ENCODE measurements around the gene CCDC24. TPM values are rescaled to one million over a fixed set of nuclear protein-coding genes. Genes with fewer than 3 reads are reported as not detected.

The CCDC24 gene
- total and polyA plus RNA-seq, 9 donors: 1.1 to 23.3 (median 6.3) TPM

GRCh38 chr1:43974443-43975248, 16.8 kb upstream of the CCDC24 start, which contains the start of gene ATP6V0B:
ATP6V0B (plus strand) TSS chr1:43974960; CDS start chr1:43975041, 81 bp downstream.
- peak in 1 of 3 donors; percentile 68 for TF ChIP-seq CTCF (IDR thresholded peaks at IDR 0.05)
- peak; percentile 92 for TF ChIP-seq POLR2A (IDR thresholded peaks at IDR 0.05)
- TF ChIP-seq EP300 (IDR thresholded peaks at IDR 0.05): no peak
- H3K36me3 ChIP-seq: no peaks in the 10 kb centered on the region
- peaks cover 20% of the 10 kb centered on the region for H3K4me1 ChIP-seq (ENCODE audit: insufficient read depth)
- peak within 1 kb of the TSS; percentile 43 to 78 for H3K27ac ChIP-seq
- peak; percentile 92 to 96 (median 94) for DNase-seq
- no peaks in the 10 kb centered on the region for H3K9me3 ChIP-seq
- intact Hi-C loops (cut with DNase I): no loop called here
- H3K4me3 ChIP-seq: peak within 1 kb of the TSS; percentile 92
- 0 to 1% (median 0%) methylated on average over 73 to 93 of the region's 93 CpGs for WGBS, 3 donors
- H3K27me3 ChIP-seq: no peaks in the 10 kb centered on the region

- TF ChIP-seq CTCF (IDR thresholded peaks at IDR 0.05) (no peak), EP300 (IDR thresholded peaks at IDR 0.05) (no peak), POLR2A (IDR thresholded peaks at IDR 0.05) (no peak)
- peak overlapping the region; percentile 92 for H3K4me3 ChIP-seq
- DNase-seq: peak in 4 of 5 donors; percentile 45 to 66 (median 55)
- 1 to 2% (median 2%) methylated on average over 33 to 34 of the region's 34 CpGs for WGBS, 3 donors
- no peaks in the 10 kb centered on the region for H3K9me3 ChIP-seq
- intact Hi-C loops (cut with DNase I): no loop called here
- H3K27me3 ChIP-seq: no peaks in the 10 kb centered on the region
- H3K4me1 ChIP-seq (ENCODE audit: insufficient read depth): peaks cover 22% of the 10 kb centered on the region
- H3K36me3 ChIP-seq: no peaks in the 10 kb centered on the region
- H3K27ac ChIP-seq: peak overlapping the region; percentile 43 to 78
These were observed 16.0 kb upstream of the CCDC24 start for GRCh38 chr1:43975249-43975961.

- no peaks in the 10 kb centered on the region for H3K27me3 ChIP-seq
- TF ChIP-seq EP300 (IDR thresholded peaks at IDR 0.05) (no peak), POLR2A (IDR thresholded peaks at IDR 0.05) (no peak), CTCF (IDR thresholded peaks at IDR 0.05) (no peak)
- H3K9me3 ChIP-seq: no peaks in the 10 kb centered on the region
- no peak overlapping the region for H3K27ac ChIP-seq
- intact Hi-C loops (cut with DNase I): no loop called here
- 73 to 76% (median 73%) methylated on average over 4 of the region's 4 CpGs for WGBS, 3 donors
- H3K4me3 ChIP-seq: peak overlapping the region; percentile 92
- DNase-seq: no peak
- H3K4me1 ChIP-seq (ENCODE audit: insufficient read depth): peaks cover 15% of the 10 kb centered on the region
- no peaks in the 10 kb centered on the region for H3K36me3 ChIP-seq
These were observed 15.4 kb upstream of the CCDC24 start for GRCh38 chr1:43976045-43976444.

GRCh38 chr1:43976890-43977289, 14.5 kb upstream of the CCDC24 start:
- WGBS, 3 donors: 85 to 93% (median 89%) methylated on average over 8 of the region's 8 CpGs
- DNase-seq: no peak
- H3K36me3 ChIP-seq: no peaks in the 10 kb centered on the region
- intact Hi-C loops (cut with DNase I): no loop called here
- no peak for TF ChIP-seq EP300 (IDR thresholded peaks at IDR 0.05)
- no peak for TF ChIP-seq CTCF (IDR thresholded peaks at IDR 0.05)
- no peak for TF ChIP-seq POLR2A (IDR thresholded peaks at IDR 0.05)
- no peak overlapping the region for H3K4me3 ChIP-seq
- H3K27me3 ChIP-seq: no peaks in the 10 kb centered on the region
- peaks cover 15% of the 10 kb centered on the region for H3K4me1 ChIP-seq (ENCODE audit: insufficient read depth)
- no peak overlapping the region for H3K27ac ChIP-seq
- no peaks in the 10 kb centered on the region for H3K9me3 ChIP-seq

Data from ovary (tissue), 9 donors.